Lower leg skin (tissue), 4 donors: ENCODE measurements around the gene HENMT1. TPM values are rescaled to one million over a fixed set of nuclear protein-coding genes. Genes with fewer than 3 reads are reported as not detected.

Experiments
- DNase-seq, 2 donors: peaks; one replicate each; pipeline ENCODE4 v3.0.0-alpha.2; 2019; ENCODE audit warnings: low spot score in 2 of 2
- H3K4me3 ChIP-seq: fragments of 200-600 bp; sonication (generic); 2 replicates; pipeline ENCODE4 v1.5.1; 2017; ENCODE audit warnings: mild to moderate bottlenecking, low read depth; ENCODE audit not compliant: poor library complexity, severe bottlenecking
- POLR2A ChIP-seq, 2 donors: fragments of 450-650 bp; IDR thresholded peaks; one replicate each; pipeline ENCODE4 v1.6.1; 2016 to 2017; ENCODE audit warnings: antibody characterized with exemption in 2 of 2, mild to moderate bottlenecking in 1 of 2, moderate library complexity in 1 of 2
- WGBS, 2 donors: methylation state at CpG; one replicate each; pipeline ENCODE4 v1.1.5; 2018; 5-methylcytosine and 5-hydroxymethylcytosine counted together
- intact Hi-C: fragments of 100-400 bp; cut with DNase I; formaldehyde crosslinking; loops from one replicate; pipeline ENCODE4 v1.15.0; 2023; ENCODE audit warnings: low total_unique reads
- total RNA-seq, 4 donors: library from RNA; depleted of rRNA; stranded (reverse); fragments of >200 nt; gene quantifications; one replicate each; pipeline ENCODE4 v1.1.0, GENCODE V29; 2016
- TF ChIP-seq, protein P1 (sequence below), 3 donors: fragments of 450-650 bp; IDR thresholded peaks; one replicate each; pipeline ENCODE4 v1.5.1; 2016; ENCODE audit warnings: antibody characterized with exemption in 3 of 3, mild to moderate bottlenecking in 3 of 3, moderate library complexity in 2 of 3

Gene HENMT1
- total RNA-seq, 4 donors from 2014 or later, result 2.0 to 3.9 (median 2.2) TPM

DNA sequence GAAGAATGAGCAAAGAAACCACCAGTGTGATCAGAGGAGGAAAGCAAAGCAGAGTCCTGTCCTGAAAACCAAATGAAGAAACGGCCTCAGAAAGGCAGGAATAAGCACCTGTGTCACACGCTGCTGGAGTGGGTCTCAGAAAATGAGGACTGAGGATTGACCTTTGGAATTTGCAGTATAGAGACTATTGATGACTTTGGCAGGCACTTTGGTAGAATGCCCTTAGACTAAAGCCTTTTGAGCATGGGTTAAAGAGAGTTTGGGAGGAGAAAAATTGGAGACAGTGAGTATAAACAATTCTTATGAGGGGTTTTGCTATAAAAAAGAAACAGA is 43.2 kb downstream of the HENMT1 start:
- no peak for DNase-seq
- 93 to 98% methylated on average over 2 of the region's 2 CpGs for WGBS, 2 donors
- TF ChIP-seq, protein P1, sequence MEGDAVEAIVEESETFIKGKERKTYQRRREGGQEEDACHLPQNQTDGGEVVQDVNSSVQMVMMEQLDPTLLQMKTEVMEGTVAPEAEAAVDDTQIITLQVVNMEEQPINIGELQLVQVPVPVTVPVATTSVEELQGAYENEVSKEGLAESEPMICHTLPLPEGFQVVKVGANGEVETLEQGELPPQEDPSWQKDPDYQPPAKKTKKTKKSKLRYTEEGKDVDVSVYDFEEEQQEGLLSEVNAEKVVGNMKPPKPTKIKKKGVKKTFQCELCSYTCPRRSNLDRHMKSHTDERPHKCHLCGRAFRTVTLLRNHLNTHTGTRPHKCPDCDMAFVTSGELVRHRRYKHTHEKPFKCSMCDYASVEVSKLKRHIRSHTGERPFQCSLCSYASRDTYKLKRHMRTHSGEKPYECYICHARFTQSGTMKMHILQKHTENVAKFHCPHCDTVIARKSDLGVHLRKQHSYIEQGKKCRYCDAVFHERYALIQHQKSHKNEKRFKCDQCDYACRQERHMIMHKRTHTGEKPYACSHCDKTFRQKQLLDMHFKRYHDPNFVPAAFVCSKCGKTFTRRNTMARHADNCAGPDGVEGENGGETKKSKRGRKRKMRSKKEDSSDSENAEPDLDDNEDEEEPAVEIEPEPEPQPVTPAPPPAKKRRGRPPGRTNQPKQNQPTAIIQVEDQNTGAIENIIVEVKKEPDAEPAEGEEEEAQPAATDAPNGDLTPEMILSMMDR (IDR thresholded peaks at IDR 0.05), result no peak
- TF ChIP-seq POLR2A (IDR thresholded peaks at IDR 0.05), result no peak
- intact Hi-C loops, result no loop called here
- no peak overlapping the region for H3K4me3 ChIP-seq

DNA sequence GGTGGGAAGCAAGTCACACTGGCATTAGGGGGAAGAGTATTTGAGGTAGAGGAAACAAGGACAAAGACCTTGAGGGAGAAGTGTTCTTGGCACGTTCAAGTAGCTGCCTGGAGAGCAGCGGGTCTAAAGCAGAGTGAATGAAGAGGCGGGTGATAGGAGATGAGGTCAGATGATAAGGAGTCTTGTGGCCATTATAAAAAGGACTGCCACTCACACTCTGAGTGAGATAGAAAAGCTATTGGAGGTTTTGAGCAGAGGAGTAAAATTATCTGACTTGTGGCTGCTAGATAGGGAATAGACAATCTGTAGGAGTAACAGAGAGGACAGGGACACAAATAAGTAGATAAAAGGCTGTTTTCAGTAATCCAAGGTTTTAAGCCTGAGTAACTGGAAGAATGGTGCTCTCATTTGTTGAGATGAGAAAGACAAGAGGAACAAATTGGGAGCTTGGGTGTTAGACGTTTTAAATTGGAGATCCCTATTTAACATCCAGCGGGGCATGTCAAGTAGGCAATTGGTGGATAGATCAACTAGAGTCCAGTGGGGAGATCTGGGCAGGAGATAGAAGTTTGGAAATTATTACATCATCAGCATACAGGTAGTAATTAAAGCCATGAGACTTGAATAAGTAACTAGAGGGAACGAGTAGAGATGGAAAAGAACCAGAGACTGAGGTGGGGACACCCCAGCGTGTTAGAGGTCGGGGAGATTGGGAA is 43.7 kb downstream of the HENMT1 start:
- 89 to 90% methylated on average over 8 of the region's 8 CpGs for WGBS, 2 donors
- intact Hi-C loops, result no loop called here
- no peak for DNase-seq
- TF ChIP-seq, protein P1 (IDR thresholded peaks at IDR 0.05), result no peak
- no peak overlapping the region for H3K4me3 ChIP-seq

DNA sequence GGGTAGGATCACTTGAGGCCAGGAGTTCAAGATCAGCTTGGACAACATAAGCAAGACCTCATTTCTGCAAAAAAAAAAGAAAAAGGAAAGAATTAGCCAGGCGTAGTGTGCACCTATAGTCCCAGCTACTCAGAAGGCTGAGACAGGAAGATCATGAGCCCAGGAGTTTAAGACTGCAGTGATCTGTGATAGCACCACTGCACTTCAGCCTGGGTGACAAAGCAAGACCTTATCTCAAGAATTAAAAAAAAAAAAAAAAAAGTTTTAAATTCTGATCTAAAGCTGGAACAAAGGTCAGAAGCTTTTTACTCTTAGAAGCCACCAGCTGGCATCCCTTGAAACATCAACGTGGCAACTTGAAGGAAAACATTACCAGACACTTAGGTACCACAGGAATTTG is 45.3 kb downstream of the HENMT1 start:
- no peak overlapping the region for H3K4me3 ChIP-seq
- intact Hi-C loops, result no loop called here
- 48 to 92% methylated on average over 2 of the region's 2 CpGs for whole genome bisulfite sequencing, 2 donors
- no peak for DNase-seq
- no peak for TF ChIP-seq POLR2A (IDR thresholded peaks at IDR 0.05)
- TF ChIP-seq, protein P1 (IDR thresholded peaks at IDR 0.05), result no peak

DNA sequence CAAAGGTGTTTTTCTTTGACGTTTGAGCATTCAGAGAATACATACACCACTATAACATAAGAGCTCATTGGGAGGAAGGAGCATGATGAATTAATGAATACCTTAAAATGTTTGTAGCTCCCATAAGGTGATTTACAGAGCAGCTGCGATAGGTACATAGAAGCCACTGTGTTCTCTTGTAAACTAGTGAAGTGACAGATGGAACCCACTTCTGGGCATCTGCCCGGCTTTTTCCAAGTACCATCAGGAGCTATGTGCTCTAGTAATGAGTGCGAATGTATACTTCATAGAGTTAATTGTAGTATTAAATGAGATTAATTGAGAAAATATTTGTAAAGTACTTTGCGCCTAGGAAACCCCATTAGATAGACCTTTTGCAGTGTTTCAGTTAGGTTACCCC is 48.4 kb downstream of the HENMT1 start:
- intact Hi-C loops, result no loop called here
- WGBS, 2 donors, result 74 to 95% methylated on average over 5 of the region's 5 CpGs
- no peak for DNase-seq
- H3K4me3 ChIP-seq, result no peak overlapping the region
- TF ChIP-seq POLR2A (IDR thresholded peaks at IDR 0.05), result no peak
- TF ChIP-seq, protein P1 (IDR thresholded peaks at IDR 0.05), result no peak

DNA sequence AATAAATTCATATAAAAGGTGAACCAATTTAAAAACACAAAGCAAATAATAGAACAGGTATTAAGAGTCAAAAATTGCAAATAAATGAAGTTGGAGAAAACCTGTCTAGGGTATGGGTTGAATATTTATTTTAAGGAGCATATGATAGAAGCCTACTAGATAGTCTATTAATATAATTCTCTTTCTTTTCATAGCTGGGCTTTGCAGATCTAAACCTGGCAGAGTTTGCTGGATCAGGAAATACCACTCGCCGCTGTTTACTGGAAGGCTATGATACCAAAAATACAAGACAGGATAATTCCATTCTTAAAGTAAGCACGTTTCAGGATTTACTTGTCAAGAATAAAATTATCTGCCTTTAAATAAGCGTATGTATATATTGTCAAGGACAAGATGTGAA is 48.9 kb downstream of the HENMT1 start:
- no peak overlapping the region for H3K4me3 ChIP-seq
- 66 to 89% methylated on average over 4 of the region's 4 CpGs for WGBS, 2 donors
- DNase-seq, result no peak
- no peak for TF ChIP-seq POLR2A (IDR thresholded peaks at IDR 0.05)
- TF ChIP-seq, protein P1 (IDR thresholded peaks at IDR 0.05), result no peak
- intact Hi-C loops, result no loop called here

DNA sequence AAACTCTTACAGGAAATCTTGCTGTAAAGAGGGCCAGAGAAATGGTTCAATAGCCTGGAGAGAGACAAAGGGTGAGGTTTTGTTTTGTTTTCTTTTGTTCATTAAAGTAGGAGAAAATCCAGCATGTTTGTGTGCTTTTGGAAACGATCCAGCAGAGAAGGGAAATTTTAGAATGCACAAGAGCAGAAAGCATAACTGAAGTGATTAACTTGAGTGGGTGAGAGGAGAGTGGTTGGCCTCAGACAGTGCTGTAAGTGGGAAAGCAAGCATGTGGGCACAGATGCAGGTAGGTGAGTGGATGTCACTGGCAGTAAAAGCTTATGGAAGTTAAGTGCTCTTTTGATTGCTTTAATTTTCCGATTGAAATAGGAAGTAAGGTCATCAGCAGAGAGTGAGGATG is 50.8 kb downstream of the HENMT1 start:
- no peak for DNase-seq
- no peak overlapping the region for H3K4me3 ChIP-seq
- 34 to 39% methylated on average over 2 of the region's 2 CpGs for WGBS, 2 donors

More for the DNA sequence above, 50.8 kb downstream of the HENMT1 start:
- TF ChIP-seq, protein P1 (IDR thresholded peaks at IDR 0.05), result no peak
- no peak for TF ChIP-seq POLR2A (IDR thresholded peaks at IDR 0.05)
- intact Hi-C loops, result no loop called here
